Activated gamma-delta T cell (primary cell): Measurements from ENCODE around the gene ABCB8.
"Not testable (repeated sequence)": the region's sequence is repeated elsewhere in the genome, so short reads cannot be mapped to it uniquely, and the experiment has no call there.

Experiments used
- DNase-seq: peaks from one replicate; lab custom pipeline; 2025; lab: John Stamatoyannopoulos, UW

ABCB8 gene

DNA sequence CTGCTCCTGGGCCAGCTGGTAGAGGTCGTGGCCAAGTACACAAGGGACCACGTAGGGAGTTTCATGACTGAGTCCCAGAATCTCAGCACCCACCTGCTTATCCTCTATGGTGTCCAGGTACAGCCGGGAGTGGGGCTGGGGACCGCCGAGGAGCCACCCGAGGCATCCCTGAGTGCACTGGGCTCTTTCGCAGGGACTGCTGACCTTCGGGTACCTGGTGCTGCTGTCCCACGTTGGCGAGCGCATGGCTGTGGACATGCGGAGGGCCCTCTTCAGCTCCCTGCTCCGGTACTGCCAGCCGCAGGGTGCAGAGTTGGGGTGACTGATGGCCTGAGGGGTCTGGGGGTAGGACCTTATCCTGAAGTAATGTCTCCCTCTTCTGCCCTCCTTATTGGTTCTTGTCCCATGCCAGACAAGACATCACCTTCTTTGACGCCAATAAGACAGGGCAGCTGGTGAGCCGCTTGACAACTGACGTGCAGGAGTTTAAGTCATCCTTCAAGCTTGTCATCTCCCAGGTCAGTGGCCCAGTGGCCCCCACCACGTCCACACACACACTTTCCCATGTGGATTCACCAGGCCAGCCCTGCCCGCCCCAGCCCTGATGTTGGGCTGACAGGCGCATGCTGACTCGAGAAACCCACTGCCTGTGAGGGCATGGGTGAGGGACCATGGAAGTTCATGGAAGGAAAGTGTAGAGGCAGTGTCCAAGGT lies 6.2 kb downstream of the ABCB8 start:
- DNase-seq, result no peak

- DNase-seq, result no peak
Measured at GRCh38 chr7:151035026-151035717, 6.9 kb downstream of the ABCB8 start.

GRCh38 chr7:151035902-151036301 lies 7.7 kb downstream of the ABCB8 start:
- DNase-seq, result no peak

DNA sequence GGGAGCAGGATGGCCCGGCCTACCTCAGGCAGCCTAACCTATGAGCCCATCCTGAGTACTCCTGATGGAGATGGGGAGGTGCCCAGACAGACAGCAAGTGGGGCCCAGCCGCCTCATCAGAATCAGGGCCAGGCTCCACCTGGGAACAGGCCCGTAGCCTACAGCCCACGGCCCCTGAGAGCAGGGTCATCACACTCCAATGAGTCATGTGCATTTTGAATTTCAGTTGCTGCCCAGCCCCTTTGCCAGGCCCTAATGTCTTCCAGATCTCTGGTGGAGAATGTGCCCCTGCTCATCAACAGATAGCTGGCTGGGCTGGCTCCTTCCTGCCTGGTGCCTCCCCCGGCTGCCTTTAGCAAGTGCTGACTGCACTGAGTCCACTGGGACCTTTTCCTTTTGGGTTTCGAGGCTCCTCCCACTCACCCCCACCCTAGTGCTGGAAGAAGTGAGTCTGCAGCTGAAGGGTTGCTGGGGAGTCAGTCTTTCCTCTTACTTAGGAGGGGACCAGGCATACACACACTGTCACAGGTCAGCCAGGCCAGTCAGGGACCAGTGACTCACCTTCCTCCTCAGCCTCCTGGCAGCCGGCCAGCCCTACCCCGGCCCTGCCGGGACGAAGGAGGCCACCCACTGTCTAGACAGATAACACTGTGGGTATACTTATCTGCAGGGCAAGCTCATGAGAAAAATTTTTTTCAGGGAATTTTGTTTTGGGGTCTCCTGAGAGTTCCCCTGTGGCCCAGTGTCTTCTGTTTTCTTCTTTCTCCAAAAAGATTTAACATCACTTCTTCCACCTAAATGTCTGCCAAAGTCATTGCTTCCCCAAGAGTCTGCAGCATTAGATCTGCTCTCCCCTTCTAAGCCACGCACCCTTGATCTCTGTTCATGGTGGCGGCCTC lies 10.9 kb downstream of the ABCB8 start:
- peak; percentile 22 for DNase-seq

GRCh38 chr7:151039850-151040548 lies 11.7 kb downstream of the ABCB8 start:
- no peak for DNase-seq

DNA sequence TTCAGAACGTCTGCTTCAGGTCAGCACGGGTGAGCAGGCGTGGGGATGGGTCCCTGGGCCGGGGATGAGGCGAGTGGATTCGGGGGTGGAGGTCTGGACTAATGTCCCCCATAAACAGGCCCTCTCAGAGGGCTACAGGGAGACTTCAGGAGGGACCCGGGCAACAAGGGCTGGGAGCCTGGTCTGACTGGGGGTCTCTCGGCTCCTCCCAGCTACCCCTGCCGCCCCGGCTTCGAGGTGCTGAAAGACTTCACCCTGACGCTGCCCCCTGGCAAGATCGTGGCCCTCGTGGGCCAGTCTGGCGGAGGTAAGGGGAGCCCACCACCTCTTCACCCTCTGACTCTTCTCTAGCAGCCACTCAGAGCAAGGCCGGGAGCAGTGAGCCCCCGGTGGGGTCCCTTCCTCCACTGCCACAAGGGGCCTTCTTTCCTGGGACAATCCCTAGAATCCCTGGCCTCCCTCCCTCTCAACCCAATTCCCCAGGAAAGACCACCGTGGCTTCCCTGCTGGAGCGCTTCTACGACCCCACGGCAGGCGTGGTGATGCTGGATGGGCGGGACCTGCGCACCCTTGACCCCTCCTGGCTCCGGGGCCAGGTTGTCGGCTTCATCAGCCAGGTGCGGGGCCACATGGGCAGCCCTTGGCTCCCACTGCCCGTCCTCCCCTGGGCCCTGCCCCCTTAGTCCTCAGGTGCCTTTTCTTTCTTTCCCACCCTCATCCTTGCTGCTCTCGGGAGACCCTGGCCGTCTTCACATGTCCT lies 12.5 kb downstream of the ABCB8 start:
- no peak for DNase-seq

DNA sequence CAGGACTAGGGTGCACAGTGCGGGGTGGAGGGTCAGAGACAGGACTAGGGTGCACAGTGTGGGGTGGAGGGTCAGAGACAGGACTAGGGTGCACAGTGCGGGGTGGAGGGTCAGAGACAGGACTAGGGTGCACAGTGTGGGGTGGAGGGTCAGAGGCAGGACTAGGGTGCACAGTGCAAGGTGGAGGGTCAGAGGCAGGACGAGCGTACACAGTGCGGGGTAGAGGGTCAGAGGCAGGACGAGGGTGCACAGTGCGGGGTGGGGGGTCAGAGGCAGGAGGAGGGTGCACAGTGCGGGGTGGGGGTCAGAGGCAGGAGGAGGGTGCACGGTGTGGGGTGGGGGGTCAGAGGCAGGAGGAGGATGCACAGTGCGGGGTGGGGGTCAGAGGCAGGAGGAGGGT lies 15.2 kb downstream of the ABCB8 start:
- DNase-seq, result not testable (repeated sequence)

DNA sequence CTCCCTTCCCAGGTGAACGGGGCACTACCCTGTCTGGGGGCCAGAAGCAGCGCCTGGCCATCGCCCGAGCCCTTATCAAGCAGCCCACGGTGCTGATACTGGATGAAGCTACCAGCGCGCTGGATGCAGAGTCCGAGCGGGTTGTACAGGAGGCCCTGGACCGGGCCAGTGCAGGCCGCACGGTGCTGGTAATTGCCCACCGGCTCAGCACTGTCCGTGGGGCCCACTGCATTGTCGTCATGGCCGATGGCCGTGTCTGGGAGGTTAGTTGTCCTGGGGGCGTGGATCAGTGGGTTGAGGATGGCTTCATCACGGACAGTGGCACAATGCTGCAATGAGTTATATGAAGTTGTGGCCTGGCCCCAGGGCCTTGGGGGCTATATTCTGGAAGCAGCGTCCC lies 15.7 kb downstream of the ABCB8 start:
- no peak for DNase-seq

GRCh38 chr7:151045262-151045661 lies 17.0 kb downstream of the ABCB8 start:
- no peak for DNase-seq

GRCh38 chr7:151045967-151046366 lies 17.7 kb downstream of the ABCB8 start:
- DNase-seq, result no peak

- DNase-seq, result no peak
Measured at GRCh38 chr7:151046603-151047573, 18.6 kb downstream of the ABCB8 start.

DNA sequence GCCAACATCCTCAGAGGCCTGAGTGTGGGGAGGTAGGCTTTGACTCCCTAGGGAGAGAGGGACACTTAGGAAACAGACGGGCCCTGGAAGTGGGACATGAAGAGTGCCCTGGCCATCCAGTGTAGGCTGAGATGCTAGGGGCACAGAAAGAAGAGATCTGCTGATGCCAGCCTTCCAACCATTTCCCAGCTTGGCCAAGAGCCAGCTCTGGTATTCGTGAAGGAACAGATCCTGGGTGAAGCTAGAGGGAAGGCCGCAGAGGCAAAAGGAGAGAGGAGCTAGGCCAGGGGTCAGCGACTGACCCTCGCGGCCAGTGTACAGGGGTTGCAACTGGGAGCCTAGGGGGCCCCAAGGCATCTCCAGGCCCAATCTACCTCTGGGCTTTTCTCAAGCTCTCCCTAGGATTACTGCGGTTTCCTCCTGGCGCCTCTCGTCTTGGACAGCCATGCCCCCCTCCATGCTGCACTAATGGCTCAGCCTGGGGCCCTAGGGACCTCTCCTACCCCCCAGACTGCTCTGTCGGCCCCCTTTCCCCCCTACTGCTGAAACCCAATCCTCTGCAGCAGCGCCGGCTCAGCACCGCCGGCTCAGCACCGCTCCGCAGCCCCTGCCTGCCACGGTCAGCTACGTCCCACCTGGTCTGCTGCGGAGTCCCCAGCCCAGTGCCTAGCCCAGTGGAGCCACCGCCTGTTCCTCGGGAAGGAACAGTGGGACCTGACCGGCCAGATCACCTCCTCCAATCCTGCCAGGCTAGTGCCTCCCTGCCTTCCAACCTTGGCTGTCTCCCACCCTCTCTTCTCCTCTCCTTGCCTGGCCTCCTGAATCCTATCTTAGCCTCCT lies 19.9 kb downstream of the ABCB8 start, which contains the start of gene ASIC3:
Gene ASIC3 (plus strand): TSS at position 556 of the 840 bp plus-strand sequence. CDS start 355 bp downstream, outside the sequence.
- no peak for DNase-seq

DNA sequence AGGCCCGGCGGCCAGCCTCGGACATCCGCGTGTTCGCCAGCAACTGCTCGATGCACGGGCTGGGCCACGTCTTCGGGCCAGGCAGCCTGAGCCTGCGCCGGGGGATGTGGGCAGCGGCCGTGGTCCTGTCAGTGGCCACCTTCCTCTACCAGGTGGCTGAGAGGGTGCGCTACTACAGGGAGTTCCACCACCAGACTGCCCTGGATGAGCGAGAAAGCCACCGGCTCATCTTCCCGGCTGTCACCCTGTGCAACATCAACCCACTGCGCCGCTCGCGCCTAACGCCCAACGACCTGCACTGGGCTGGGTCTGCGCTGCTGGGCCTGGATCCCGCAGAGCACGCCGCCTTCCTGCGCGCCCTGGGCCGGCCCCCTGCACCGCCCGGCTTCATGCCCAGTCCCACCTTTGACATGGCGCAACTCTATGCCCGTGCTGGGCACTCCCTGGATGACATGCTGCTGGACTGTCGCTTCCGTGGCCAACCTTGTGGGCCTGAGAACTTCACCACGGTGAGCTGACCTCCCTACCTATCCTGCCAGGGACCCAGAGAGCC lies 20.7 kb downstream of the ABCB8 start:
- DNase-seq, result no peak

- peak; percentile 33 for DNase-seq
Measured at GRCh38 chr7:151051108-151051507, 22.9 kb downstream of the ABCB8 start.

DNA sequence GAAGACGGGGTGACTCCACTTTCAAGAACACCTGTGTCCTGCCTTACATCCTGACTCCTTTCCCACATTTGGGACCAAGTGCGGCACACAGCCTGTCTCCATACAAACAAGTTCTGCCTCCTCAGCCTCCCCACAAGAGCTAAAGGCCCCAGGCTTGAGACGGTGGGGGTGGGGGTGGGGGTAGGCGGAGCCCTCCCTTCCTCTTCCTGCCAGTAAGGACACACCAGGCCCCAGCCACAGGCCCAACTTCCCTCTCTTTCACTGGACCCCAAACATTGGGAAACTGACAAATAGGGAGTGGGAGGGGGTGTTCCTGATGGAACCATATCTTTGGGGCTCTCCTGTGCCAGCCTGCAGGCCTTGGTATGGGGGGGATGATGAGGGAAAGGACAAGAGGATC lies 24.8 kb downstream of the ABCB8 start:
- no peak for DNase-seq

DNA sequence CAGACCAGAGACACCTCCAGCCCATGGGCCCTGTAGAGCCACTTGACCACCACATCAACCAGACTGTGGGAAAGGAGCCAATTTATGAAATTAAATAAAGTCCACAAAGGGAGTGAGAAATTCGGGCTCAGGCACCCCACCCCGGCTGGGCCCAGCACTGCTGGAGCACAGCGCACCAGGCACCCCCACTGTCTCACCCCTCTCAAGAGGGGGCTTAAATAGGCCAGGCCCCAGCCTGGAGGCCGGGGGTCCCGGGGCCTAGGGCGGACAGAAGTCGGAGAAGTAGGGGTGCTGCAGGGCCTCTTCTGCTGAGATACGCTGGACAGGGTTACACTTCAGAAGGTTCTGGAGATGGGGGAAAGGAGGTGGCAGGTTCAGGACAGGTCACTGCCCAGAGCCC lies 25.5 kb downstream of the ABCB8 start:
- no peak for DNase-seq

- DNase-seq, result no peak
Measured at GRCh38 chr7:151056283-151056665, 28.0 kb downstream of the ABCB8 start.

GRCh38 chr7:151056666-151057505 lies 28.6 kb downstream of the ABCB8 start:
- DNase-seq, result no peak
